Fibroblast of lung (primary cell): ENCODE measurements around the gene NLRP4. TPM values are rescaled to one million over a fixed set of nuclear protein-coding genes. Genes with fewer than 3 reads are reported as not detected.
"Not testable (repeated sequence)": the region's sequence is repeated elsewhere in the genome, so short reads cannot be mapped to it uniquely, and the experiment has no call there.

ENCODE experiments used
- DNase-seq, 2 donors: peaks; one replicate each; pipeline versions ENCODE4 v3.0.0 to v3.0.0-alpha.2; 2010; ENCODE audit warnings: low read depth in 2 of 2
- H2AFZ ChIP-seq: 2 replicates; pipeline ENCODE4 v1.5.1; 2012; ENCODE audit warnings: low read length, control low read depth, inconsistent platforms
- H3K27ac ChIP-seq: 2 replicates; pipeline ENCODE4 v1.5.1; 2011; ENCODE audit warnings: low read length, control low read depth; ENCODE audit not compliant: insufficient read depth
- H3K27me3 ChIP-seq: 2 replicates; pipeline ENCODE4 v1.5.1; 2011; ENCODE audit warnings: mild to moderate bottlenecking, low read length; ENCODE audit not compliant: control insufficient read depth, insufficient read depth
- H3K36me3 ChIP-seq: 2 replicates; pipeline ENCODE4 v1.5.1; 2011; ENCODE audit warnings: low read length; ENCODE audit not compliant: control insufficient read depth, insufficient read depth
- H3K4me1 ChIP-seq: 2 replicates; pipeline ENCODE4 v1.5.1; 2011; ENCODE audit warnings: low read length; ENCODE audit not compliant: control insufficient read depth, insufficient read depth; ENCODE audit errors: extremely low read depth
- H3K4me2 ChIP-seq: 2 replicates; pipeline ENCODE4 v1.5.1; 2011; ENCODE audit warnings: low read length, control low read depth; ENCODE audit not compliant: insufficient read depth; ENCODE audit errors: extremely low read depth
- H3K4me3 ChIP-seq, 4 experiments: fragments of 200-600 bp in 1 of 4; sonication (generic) in 1 of 4; replicated peaks in 1 of 4; 2 replicates each; pipeline ENCODE4 v1.5.1; 2011 to 2016; ENCODE audit warnings: low read length in 4 of 4, low read depth in 3 of 4, mild to moderate bottlenecking in 3 of 4, control low read depth in 2 of 4, inconsistent platforms in 1 of 4, mixed read lengths in 1 of 4; ENCODE audit not compliant: insufficient read depth in 1 of 4; ENCODE audit errors: control extremely low read depth in 1 of 4
- H3K79me2 ChIP-seq: 2 replicates; pipeline ENCODE4 v1.5.1; 2012; ENCODE audit warnings: mild to moderate bottlenecking, low read length, inconsistent platforms; ENCODE audit not compliant: control insufficient read depth, insufficient read depth
- H3K9ac ChIP-seq: 2 replicates; pipeline ENCODE4 v1.5.1; 2011; ENCODE audit warnings: mild to moderate bottlenecking, low read length, control low read depth; ENCODE audit not compliant: insufficient read depth
- H3K9me3 ChIP-seq: 2 replicates; pipeline ENCODE4 v1.5.1; 2012; ENCODE audit warnings: low read depth, low read length; ENCODE audit not compliant: control insufficient read depth, insufficient read depth
- H4K20me1 ChIP-seq: 2 replicates; pipeline ENCODE4 v1.5.1; 2011; ENCODE audit warnings: low read length; ENCODE audit not compliant: control insufficient read depth, insufficient read depth; ENCODE audit errors: extremely low read depth
- EZH2 ChIP-seq: IDR thresholded peaks from 2 replicates; pipeline ENCODE4 v1.5.1; 2012; ENCODE audit warnings: low read length, control low read depth, mild to moderate bottlenecking; ENCODE audit errors: missing control alignments
- polyA plus RNA-seq, 2 donors: library from polyadenylated mRNA; depleted of rRNA in 1 of 2; stranded (reverse) in 1 of 2; unstranded in 1 of 2; fragments of >200 nt; gene quantifications; 2 replicates each; pipeline ENCODE4 v1.2.1, GENCODE V29; 2011 to 2012; ENCODE audit warnings: missing spikeins in 1 of 2
- total RNA-seq: library from RNA; depleted of rRNA; stranded (reverse); fragments of >200 nt; gene quantifications from 2 replicates; pipeline ENCODE4 v1.2.1, GENCODE V29; 2014
- TF ChIP-seq, protein P1 (sequence below), 2 donors: IDR thresholded peaks in 1 of 2; conservative IDR thresholded peaks in 1 of 2; 1 replicate in 1 of 2; 2 replicates in 1 of 2; pipeline ENCODE4 v1.5.1; 2011 to 2012; ENCODE audit warnings: low read length in 2 of 2, control low read depth in 1 of 2, inconsistent platforms in 1 of 2, low read depth in 1 of 2, mild to moderate bottlenecking in 1 of 2

NLRP4 gene
- total and polyA plus RNA-seq, 2 donors (not counting 1 experiment from before 2014, with no cell fraction given), result not detected

DNA sequence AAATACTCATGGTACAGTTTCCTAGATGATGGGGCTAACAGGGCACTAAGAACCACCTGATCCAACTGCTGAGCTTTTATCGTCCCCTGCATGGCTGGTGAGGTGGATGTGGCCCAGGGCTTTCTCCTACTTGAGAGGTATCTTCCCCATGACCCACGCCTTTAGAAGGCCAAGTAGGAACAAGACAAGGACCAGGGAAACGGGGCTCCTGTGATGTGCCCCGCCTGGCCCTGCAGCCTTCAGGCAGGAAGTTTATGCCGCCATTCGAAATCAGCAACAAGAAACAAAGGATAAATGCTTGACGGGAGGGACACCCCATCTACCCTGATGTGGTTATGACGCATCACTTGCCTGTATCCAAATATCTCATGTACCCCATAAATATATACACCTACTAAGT, 91.7 kb downstream of the NLRP4 start:
- Histone ChIP-seq H3K36me3 (no peaks in the 10 kb centered on the region), H3K79me2 (no peaks in the 10 kb centered on the region), H3K4me3 (no peak overlapping the region), H4K20me1 (no peaks in the 10 kb centered on the region), H2AFZ (no peak overlapping the region), H3K9ac (no peak overlapping the region), H3K27ac (no peak overlapping the region), H3K4me1 (no peaks in the 10 kb centered on the region), H3K27me3 (no peaks in the 10 kb centered on the region), H3K4me2 (no peak overlapping the region), H3K9me3 (no peaks in the 10 kb centered on the region)
- DNase-seq, result no peak
- TF ChIP-seq, protein P1, sequence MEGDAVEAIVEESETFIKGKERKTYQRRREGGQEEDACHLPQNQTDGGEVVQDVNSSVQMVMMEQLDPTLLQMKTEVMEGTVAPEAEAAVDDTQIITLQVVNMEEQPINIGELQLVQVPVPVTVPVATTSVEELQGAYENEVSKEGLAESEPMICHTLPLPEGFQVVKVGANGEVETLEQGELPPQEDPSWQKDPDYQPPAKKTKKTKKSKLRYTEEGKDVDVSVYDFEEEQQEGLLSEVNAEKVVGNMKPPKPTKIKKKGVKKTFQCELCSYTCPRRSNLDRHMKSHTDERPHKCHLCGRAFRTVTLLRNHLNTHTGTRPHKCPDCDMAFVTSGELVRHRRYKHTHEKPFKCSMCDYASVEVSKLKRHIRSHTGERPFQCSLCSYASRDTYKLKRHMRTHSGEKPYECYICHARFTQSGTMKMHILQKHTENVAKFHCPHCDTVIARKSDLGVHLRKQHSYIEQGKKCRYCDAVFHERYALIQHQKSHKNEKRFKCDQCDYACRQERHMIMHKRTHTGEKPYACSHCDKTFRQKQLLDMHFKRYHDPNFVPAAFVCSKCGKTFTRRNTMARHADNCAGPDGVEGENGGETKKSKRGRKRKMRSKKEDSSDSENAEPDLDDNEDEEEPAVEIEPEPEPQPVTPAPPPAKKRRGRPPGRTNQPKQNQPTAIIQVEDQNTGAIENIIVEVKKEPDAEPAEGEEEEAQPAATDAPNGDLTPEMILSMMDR (conservative IDR thresholded peaks at IDR 0.05 in 1 of 2, IDR thresholded peaks at IDR 0.05 in 1 of 2; ENCODE audit: low read depth in 1 of 2, low read length in 2 of 2), result no peak
- no peak for TF ChIP-seq EZH2

DNA sequence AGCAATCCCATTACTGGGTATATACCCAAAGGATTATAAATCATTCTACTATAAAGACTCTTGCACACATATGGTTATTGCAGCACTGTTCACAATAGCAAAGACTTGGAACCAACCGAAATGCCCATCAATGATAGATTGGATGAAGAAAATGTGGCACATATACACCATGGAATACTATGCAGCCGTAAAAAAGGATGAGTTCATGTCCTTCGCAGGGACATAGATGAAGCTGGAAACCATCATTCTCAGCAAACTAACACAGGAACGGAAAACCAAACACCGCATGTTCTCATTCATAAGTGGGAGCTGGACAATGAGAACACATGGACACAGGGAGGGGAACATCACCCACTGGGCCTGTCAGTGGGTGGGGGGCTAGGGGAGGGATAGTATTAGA, 92.9 kb downstream of the NLRP4 start:
- not testable (repeated sequence) for DNase-seq, H3K4me1 ChIP-seq, H3K27ac ChIP-seq, H3K36me3 ChIP-seq, H3K9me3 ChIP-seq, H2AFZ ChIP-seq, H3K27me3 ChIP-seq, H4K20me1 ChIP-seq, H3K79me2 ChIP-seq, H3K4me3 ChIP-seq, H3K4me2 ChIP-seq, H3K9ac ChIP-seq

DNA sequence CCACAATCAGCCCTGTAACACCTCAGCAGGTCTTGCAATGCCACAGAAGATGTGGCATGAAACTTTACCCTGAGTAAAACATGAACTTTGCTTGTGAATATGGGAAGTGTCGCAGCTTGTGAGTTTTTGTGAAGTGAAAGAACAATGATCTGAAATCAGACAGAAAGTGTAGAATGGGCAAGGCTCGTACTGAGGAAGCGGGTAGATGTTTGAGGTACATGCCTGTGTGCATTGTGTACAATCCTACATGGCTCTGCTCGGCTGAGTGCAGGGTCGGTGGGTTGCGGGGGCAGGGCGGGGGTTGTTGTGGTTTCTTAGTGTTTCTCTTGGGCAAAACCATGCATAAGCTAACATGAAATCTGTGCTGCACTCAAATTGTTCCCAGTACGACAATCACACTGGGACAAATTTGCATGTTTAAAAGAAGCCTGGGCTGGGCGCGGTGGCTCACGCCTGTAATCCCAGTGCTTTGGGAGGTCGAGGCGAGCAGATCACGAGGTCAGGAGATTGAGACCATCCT, 94.7 kb downstream of the NLRP4 start:
- Histone ChIP-seq H3K27ac (no peak overlapping the region), H2AFZ (no peak overlapping the region), H3K79me2 (no peaks in the 10 kb centered on the region), H4K20me1 (no peaks in the 10 kb centered on the region), H3K4me3 (no peak overlapping the region), H3K36me3 (no peaks in the 10 kb centered on the region), H3K27me3 (no peaks in the 10 kb centered on the region), H3K4me2 (no peak overlapping the region), H3K9me3 (no peaks in the 10 kb centered on the region), H3K4me1 (no peaks in the 10 kb centered on the region), H3K9ac (no peak overlapping the region)
- TF ChIP-seq, protein P1 (conservative IDR thresholded peaks at IDR 0.05 in 1 of 2, IDR thresholded peaks at IDR 0.05 in 1 of 2; ENCODE audit: low read depth in 1 of 2, low read length in 2 of 2), result no peak
- TF ChIP-seq EZH2, result no peak
- DNase-seq, result no peak

Other genes starting within 250 kb of the NLRP4 start
- 2.3 TPM in 2 replicates for gene FIZ1, start 237.0 kb upstream of the NLRP4 start, total RNA-seq
- 1.8 and 2.7 TPM in 2 replicates for gene FIZ1, start 237.0 kb upstream of the NLRP4 start, polyA plus RNA-seq
- gene ZNF524, start 236.3 kb upstream of the NLRP4 start, total RNA-seq, result 13.4 and 16.8 TPM in 2 replicates
- gene ZNF524, start 236.3 kb upstream of the NLRP4 start, polyA plus RNA-seq, result 2.4 and 2.6 TPM in 2 replicates
- gene ZNF865, start 230.9 kb upstream of the NLRP4 start, total RNA-seq, result 0.51 and 1.2 TPM in 2 replicates
- 1.2 TPM in 2 replicates for gene ZNF865, start 230.9 kb upstream of the NLRP4 start, polyA plus RNA-seq
- gene ZNF784, start 212.0 kb upstream of the NLRP4 start, total RNA-seq, result 4.6 and 5.6 TPM in 2 replicates
- 1.6 and 2.0 TPM in 2 replicates for gene ZNF784, start 212.0 kb upstream of the NLRP4 start, polyA plus RNA-seq
- 3.3 and 4.1 TPM in 2 replicates for gene ZNF580, start 195.5 kb upstream of the NLRP4 start, total RNA-seq
- 7.2 and 10.9 TPM in 2 replicates for gene ZNF580, start 195.5 kb upstream of the NLRP4 start, polyA plus RNA-seq
- 33.4 and 40.1 TPM in 2 replicates for gene ZNF581, start 192.9 kb upstream of the NLRP4 start, total RNA-seq
- gene ZNF581, start 192.9 kb upstream of the NLRP4 start, polyA plus RNA-seq, result 9.0 and 9.2 TPM in 2 replicates
- gene CCDC106, start 188.3 kb upstream of the NLRP4 start, total RNA-seq, result 8.0 and 10.2 TPM in 2 replicates
- gene CCDC106, start 188.3 kb upstream of the NLRP4 start, polyA plus RNA-seq, result 4.5 and 5.9 TPM in 2 replicates
- gene U2AF2, start 181.5 kb upstream of the NLRP4 start, total RNA-seq, result 66.8 and 84.1 TPM in 2 replicates
- 53.5 and 93.3 TPM in 2 replicates for gene U2AF2, start 181.5 kb upstream of the NLRP4 start, polyA plus RNA-seq
- gene EPN1, start 161.3 kb upstream of the NLRP4 start, total RNA-seq, result 16.2 and 47.1 TPM in 2 replicates
- 48.6 and 81.8 TPM in 2 replicates for gene EPN1, start 161.3 kb upstream of the NLRP4 start, polyA plus RNA-seq
- not detected in 2 replicates for gene NLRP9, start 98.1 kb upstream of the NLRP4 start, total RNA-seq
- not detected in 2 replicates for gene NLRP9, start 98.1 kb upstream of the NLRP4 start, polyA plus RNA-seq
- not detected in 2 replicates for gene RFPL4A, start 77.4 kb upstream of the NLRP4 start, total RNA-seq
- gene RFPL4A, start 77.4 kb upstream of the NLRP4 start, polyA plus RNA-seq, result not detected in 2 replicates
- gene RFPL4AL1, start 67.4 kb upstream of the NLRP4 start, total RNA-seq, result not detected in 2 replicates
- not detected in 2 replicates for gene RFPL4AL1, start 67.4 kb upstream of the NLRP4 start, polyA plus RNA-seq
- gene NLRP11, start 4.5 kb upstream of the NLRP4 start, total RNA-seq, result under 0.01 TPM in 2 replicates
- gene NLRP11, start 4.5 kb upstream of the NLRP4 start, polyA plus RNA-seq, result not detected in 2 replicates
- not detected in 2 replicates for gene NLRP13, start 95.8 kb downstream of the NLRP4 start, total RNA-seq
- not detected in 2 replicates for gene NLRP13, start 95.8 kb downstream of the NLRP4 start, polyA plus RNA-seq
- gene NLRP8, start 111.3 kb downstream of the NLRP4 start, total RNA-seq, result not detected in 2 replicates
- gene NLRP8, start 111.3 kb downstream of the NLRP4 start, polyA plus RNA-seq, result not detected in 2 replicates
- not detected in 2 replicates for gene NLRP5, start 150.2 kb downstream of the NLRP4 start, total RNA-seq
- not detected in 2 replicates for gene NLRP5, start 150.2 kb downstream of the NLRP4 start, polyA plus RNA-seq